IMR-90 (cell line): Measurements from ENCODE around the gene IQCK. TPM values are rescaled to one million over a fixed set of nuclear protein-coding genes. Genes with fewer than 3 reads are reported as not detected.

Experiments used
- ATAC-seq: fragments of 200-7000 bp; cut with Tn5 transposase; 2 replicates; pipeline ENCODE4 v1.9.1; 2020; ENCODE audit warnings: low read depth, mild to moderate bottlenecking, moderate library complexity
- BruUV-seq: library from RNA; stranded (reverse); fragments of 400-500 nt; replicated peaks from 2 replicates; lab custom pipeline; 2021; lab: Mats Ljungman, UMichigan
- CTCF ChIA-PET: fragments of 300-600 bp; formaldehyde crosslinking; extraction: SDS; loops from one replicate; lab custom pipeline; 2021; ENCODE audit warnings: antibody characterized with exemption; lab: Yijun Ruan, JAX
- POLR2A ChIA-PET: fragments of 300-600 bp; sonication (Branson Sonifier 250); formaldehyde crosslinking; loops from one replicate; lab custom pipeline; 2022; ENCODE audit warnings: antibody characterized with exemption; ENCODE audit not compliant: unreplicated experiment; lab: Charles Lee
- DNase-seq: peaks from one replicate; pipeline ENCODE4 v3.0.0; 2013
- H2AFZ ChIP-seq: replicated peaks from 2 replicates; pipeline ENCODE3; 2013; ENCODE audit warnings: low read length, mild to moderate bottlenecking; ENCODE audit not compliant: poor library complexity
- H2AK5ac ChIP-seq: 2 replicates; pipeline ENCODE4 v1.6.1; 2013; ENCODE audit warnings: low read depth, low read length, inconsistent platforms
- H2AK9ac ChIP-seq: replicated peaks from 2 replicates; pipeline ENCODE3; 2013; ENCODE audit warnings: mild to moderate bottlenecking, low read depth, low read length, moderate library complexity; ENCODE audit not compliant: poor library complexity
- H2BK120ac ChIP-seq: 2 replicates; pipeline ENCODE4 v1.6.1; 2013; ENCODE audit warnings: low read depth, low read length, inconsistent platforms
- H2BK15ac ChIP-seq: 3 replicates; pipeline ENCODE4 v1.6.1; 2013; ENCODE audit warnings: low read depth, low read length, inconsistent platforms
- H2BK20ac ChIP-seq: 2 replicates; pipeline ENCODE4 v1.6.1; 2013; ENCODE audit warnings: low read depth, mild to moderate bottlenecking, inconsistent platforms, low read length, moderate library complexity
- H2BK5ac ChIP-seq: 2 replicates; pipeline ENCODE4 v1.6.1; 2013; ENCODE audit warnings: mild to moderate bottlenecking, low read depth, low read length, inconsistent platforms; ENCODE audit not compliant: poor library complexity, severe bottlenecking
- H3K14ac ChIP-seq: replicated peaks from 2 replicates; pipeline ENCODE4 v1.6.1; 2013; ENCODE audit warnings: low read depth, low read length, inconsistent platforms
- H3K18ac ChIP-seq: 2 replicates; pipeline ENCODE4 v1.6.1; 2013; ENCODE audit warnings: low read depth, low read length, control low read depth
- H3K23ac ChIP-seq: 2 replicates; pipeline ENCODE4 v1.6.1; 2013; ENCODE audit warnings: low read depth, low read length, inconsistent platforms
- H3K27ac ChIP-seq: 2 replicates; pipeline ENCODE4 v1.5.1; 2013; ENCODE audit warnings: mild to moderate bottlenecking, control low read depth, low read length; ENCODE audit not compliant: insufficient read depth
- H3K27me3 ChIP-seq: 2 replicates; pipeline ENCODE4 v1.6.1; 2013; ENCODE audit warnings: low read length; ENCODE audit not compliant: control insufficient read depth, insufficient read depth
- H3K36me3 ChIP-seq: 2 replicates; pipeline ENCODE4 v1.6.1; 2013; ENCODE audit warnings: low read length, mixed read lengths; ENCODE audit not compliant: control insufficient read depth, insufficient read depth
- H3K4ac ChIP-seq: 2 replicates; pipeline ENCODE4 v1.6.1; 2013; ENCODE audit warnings: low read depth, low read length, inconsistent platforms
- H3K4me1 ChIP-seq: 2 replicates; pipeline ENCODE4 v1.6.1; 2013; ENCODE audit warnings: low read length, mixed read lengths; ENCODE audit not compliant: control insufficient read depth, insufficient read depth
- H3K4me2 ChIP-seq: 2 replicates; pipeline ENCODE4 v1.6.1; 2013; ENCODE audit warnings: low read depth, mild to moderate bottlenecking, control low read depth, low read length, moderate library complexity
- H3K4me3 ChIP-seq: 2 replicates; pipeline ENCODE4 v1.5.1; 2013; ENCODE audit warnings: low read depth, mild to moderate bottlenecking, control low read depth, low read length, moderate library complexity; ENCODE audit not compliant: insufficient read depth
- H3K56ac ChIP-seq: 2 replicates; pipeline ENCODE4 v1.6.1; 2013; ENCODE audit warnings: low read length, inconsistent platforms; ENCODE audit not compliant: insufficient read depth; ENCODE audit errors: extremely low read depth
- H3K79me1 ChIP-seq, 2 experiments: 2 replicates each; pipeline ENCODE4 v1.6.1; 2013; ENCODE audit warnings: low read length in 2 of 2, inconsistent platforms in 1 of 2, low read depth in 1 of 2
- H3K9ac ChIP-seq: 2 replicates; pipeline ENCODE4 v1.6.1; 2013; ENCODE audit warnings: low read depth, low read length, control low read depth
- H3K9me1 ChIP-seq: 2 replicates; pipeline ENCODE4 v1.6.1; 2013; ENCODE audit warnings: low read length, inconsistent platforms; ENCODE audit not compliant: insufficient read depth
- H3K9me3 ChIP-seq: 2 replicates; pipeline ENCODE4 v1.6.1; 2013; ENCODE audit warnings: low read length; ENCODE audit not compliant: control insufficient read depth, insufficient read depth
- H4K20me1 ChIP-seq: 2 replicates; pipeline ENCODE4 v1.6.1; 2013; ENCODE audit warnings: low read length, inconsistent platforms; ENCODE audit not compliant: insufficient read depth
- H4K5ac ChIP-seq: 2 replicates; pipeline ENCODE4 v1.6.1; 2013; ENCODE audit warnings: mild to moderate bottlenecking, low read depth, low read length, control low read depth
- H4K8ac ChIP-seq, 2 experiments: 2 replicates each; pipeline ENCODE4 v1.6.1; 2013; ENCODE audit warnings: low read depth in 2 of 2, low read length in 2 of 2, control low read depth in 1 of 2, inconsistent platforms in 1 of 2
- H4K91ac ChIP-seq: 2 replicates; pipeline ENCODE4 v1.6.1; 2013; ENCODE audit warnings: low read depth, low read length, inconsistent platforms; ENCODE audit not compliant: insufficient read depth
- BHLHE40 ChIP-seq: fragments of 150-350 bp; IDR thresholded peaks from 2 replicates; pipeline ENCODE4 v1.6.1; 2016; ENCODE audit warnings: mild to moderate bottlenecking, low read depth, low read length
- CEBPB ChIP-seq: IDR thresholded peaks from 2 replicates; pipeline ENCODE4 v1.6.1; 2012; ENCODE audit warnings: low read depth, low read length, improper control_type of control experiment
- CHD1 ChIP-seq: IDR thresholded peaks from 2 replicates; pipeline ENCODE4 v1.6.1; 2012; ENCODE audit warnings: low read depth, low read length, improper control_type of control experiment
- ELK1 ChIP-seq: fragments of 150-350 bp; IDR thresholded peaks from 2 replicates; pipeline ENCODE4 v1.6.1; 2016; ENCODE audit warnings: low read depth, mild to moderate bottlenecking, low read length, moderate library complexity, borderline replicate concordance
- FOS ChIP-seq: fragments of 150-350 bp; IDR thresholded peaks from 2 replicates; pipeline ENCODE4 v1.6.1; 2016; ENCODE audit warnings: low read depth, low read length
- MAFK ChIP-seq: IDR thresholded peaks from 2 replicates; pipeline ENCODE4 v1.6.1; 2012; ENCODE audit warnings: low read depth, low read length, improper control_type of control experiment
- MAZ ChIP-seq: IDR thresholded peaks from 2 replicates; pipeline ENCODE4 v1.6.1; 2012; ENCODE audit warnings: low read depth, mild to moderate bottlenecking, low read length, improper control_type of control experiment, moderate library complexity, borderline replicate concordance
- MXI1 ChIP-seq: IDR thresholded peaks from 2 replicates; pipeline ENCODE4 v1.6.1; 2012; ENCODE audit warnings: low read depth, mild to moderate bottlenecking, low read length, moderate library complexity, borderline replicate concordance
- NFE2L2 ChIP-seq: fragments of 150-350 bp; IDR thresholded peaks from 2 replicates; pipeline ENCODE4 v1.6.1; 2016; ENCODE audit warnings: low read depth, mild to moderate bottlenecking, low read length
- POLR2A ChIP-seq: IDR thresholded peaks from 2 replicates; pipeline ENCODE4 v1.6.1; 2012; ENCODE audit warnings: mild to moderate bottlenecking, low read depth, low read length
- RAD21 ChIP-seq: IDR thresholded peaks from 2 replicates; pipeline ENCODE4 v1.6.1; 2012; ENCODE audit warnings: low read length, improper control_type of control experiment
- RCOR1 ChIP-seq: IDR thresholded peaks from 2 replicates; pipeline ENCODE4 v1.6.1; 2012; ENCODE audit warnings: mild to moderate bottlenecking, low read length, improper control_type of control experiment; ENCODE audit not compliant: insufficient replicate concordance
- RFX5 ChIP-seq: IDR thresholded peaks from 2 replicates; pipeline ENCODE4 v1.8.0; 2012; ENCODE audit warnings: low read depth, mild to moderate bottlenecking, low read length, moderate library complexity
- SMC3 ChIP-seq: fragments of 150-350 bp; IDR thresholded peaks from 2 replicates; pipeline ENCODE4 v1.6.1; 2016; ENCODE audit warnings: low read depth, mild to moderate bottlenecking, antibody characterized with exemption, low read length, moderate library complexity
- WGBS, 2 experiments: methylation state at CpG; one replicate each; pipeline versions ENCODE4 v1.1.5 to v1.1.7; 2013; ENCODE audit warnings: missing lambda C conversion rate in 2 of 2; ENCODE audit not compliant: insufficient read length in 1 of 2; ENCODE audit errors: extremely low coverage in 2 of 2; 5-methylcytosine and 5-hydroxymethylcytosine counted together
- dilution Hi-C: fragments of 300-500 bp; cut with HindIII; formaldehyde crosslinking; loops from one replicate; pipeline ENCODE4 v1.14.3; 2018; ENCODE audit warnings: low sequenced_read_pairs; ENCODE audit not compliant: unreplicated experiment
- in situ Hi-C: fragments of 300-500 bp; cut with MboI; formaldehyde crosslinking; loops from 3 replicates; pipeline ENCODE4 v1.14.3; 2019; ENCODE audit warnings: low sequenced_read_pairs, inconsistent platforms, mixed read lengths
- intact Hi-C: fragments of 100-400 bp; cut with micrococcal nuclease; formaldehyde crosslinking; loops from 2 replicates; pipeline ENCODE4 v1.10.0; 2022
- polyA plus RNA-seq, 3 experiments: library from polyadenylated mRNA; depleted of rRNA; stranded (reverse); fragments of >200 nt; gene quantifications; 2 replicates each; pipeline ENCODE4 v1.2.3, GENCODE V29; 2012; ENCODE audit warnings: low replicate concordance in 1 of 3
- total RNA-seq: library from RNA; depleted of rRNA; stranded (reverse); fragments of >200 nt; gene quantifications from 2 replicates; pipeline ENCODE4 v1.2.3, GENCODE V29; 2012
- TF ChIP-seq, protein P1 (sequence below): conservative IDR thresholded peaks from 2 replicates; pipeline ENCODE4 v1.5.1; 2012; ENCODE audit warnings: mild to moderate bottlenecking, low read depth, low read length, improper control_type of control experiment
- TF ChIP-seq, protein P2 (sequence below): fragments of 150-350 bp; IDR thresholded peaks from 2 replicates; pipeline ENCODE4 v1.6.1; 2017; ENCODE audit warnings: mild to moderate bottlenecking, antibody characterized with exemption, low read length, low read depth

IQCK gene
- total and polyA plus RNA-seq, 2 of the 4 experiments (the other 2 are of a cell fraction), result 4.1 to 5.4 TPM

- Histone ChIP-seq H2AK5ac (no peak overlapping the region), H2BK15ac (no peak overlapping the region), H3K14ac (no peak overlapping the region), H3K4ac (no peak overlapping the region), H3K79me1 (no peaks in the 10 kb centered on the region), H3K27ac (no peak overlapping the region), H3K27me3 (no peaks in the 10 kb centered on the region; the same call in 1 of the 2 replicates), H3K9ac (no peak overlapping the region), H4K5ac (no peak overlapping the region), H3K9me3 (no peaks in the 10 kb centered on the region), H2BK5ac (no peak overlapping the region), H3K23ac (no peak overlapping the region), H3K4me2 (no peak overlapping the region), H4K8ac (no peak overlapping the region), H3K56ac (no peak overlapping the region), H4K91ac (no peak overlapping the region), H2BK120ac (no peak overlapping the region), H3K4me3 (no peak overlapping the region), H3K4me1 (no peaks in the 10 kb centered on the region), H3K18ac (no peak overlapping the region), H2BK20ac (no peak overlapping the region), H4K20me1 (no peaks in the 10 kb centered on the region), H2AK9ac (no peak overlapping the region), H3K36me3 (no peaks in the 10 kb centered on the region), H3K9me1 (no peaks in the 10 kb centered on the region), H2AFZ (no peak overlapping the region)
- ATAC-seq (no peak), DNase-seq (no peak)
- intact Hi-C loops, result loop anchor here (2.0 kb wide), 1 partner anchor 487 kb away; no protein-coding TSS in a partner anchor
- in situ Hi-C loops, result loop anchor here (25.0 kb wide), 1 partner anchor 786 kb away; the partner anchor contains the start of gene ITPRIPL2
- 80% methylated on average over 3 of the region's 5 CpGs; no CpG with 5 or more reads in 1 of the 2 experiments for WGBS, 2 experiments
- dilution Hi-C loops, result loop anchor here (25.0 kb wide), 1 partner anchor 286 kb away; no protein-coding TSS in a partner anchor
- no TSS peak for BruUV-seq
- no peak for TF ChIP-seq FOS
- no peak for TF ChIP-seq CEBPB
- no peak for TF ChIP-seq SMC3
- no peak for TF ChIP-seq BHLHE40
- TF ChIP-seq MXI1, result no peak
- no peak for TF ChIP-seq NFE2L2
- TF ChIP-seq RFX5, result no peak
- TF ChIP-seq POLR2A, result no peak
- no peak for TF ChIP-seq RAD21
- TF ChIP-seq, protein P1, sequence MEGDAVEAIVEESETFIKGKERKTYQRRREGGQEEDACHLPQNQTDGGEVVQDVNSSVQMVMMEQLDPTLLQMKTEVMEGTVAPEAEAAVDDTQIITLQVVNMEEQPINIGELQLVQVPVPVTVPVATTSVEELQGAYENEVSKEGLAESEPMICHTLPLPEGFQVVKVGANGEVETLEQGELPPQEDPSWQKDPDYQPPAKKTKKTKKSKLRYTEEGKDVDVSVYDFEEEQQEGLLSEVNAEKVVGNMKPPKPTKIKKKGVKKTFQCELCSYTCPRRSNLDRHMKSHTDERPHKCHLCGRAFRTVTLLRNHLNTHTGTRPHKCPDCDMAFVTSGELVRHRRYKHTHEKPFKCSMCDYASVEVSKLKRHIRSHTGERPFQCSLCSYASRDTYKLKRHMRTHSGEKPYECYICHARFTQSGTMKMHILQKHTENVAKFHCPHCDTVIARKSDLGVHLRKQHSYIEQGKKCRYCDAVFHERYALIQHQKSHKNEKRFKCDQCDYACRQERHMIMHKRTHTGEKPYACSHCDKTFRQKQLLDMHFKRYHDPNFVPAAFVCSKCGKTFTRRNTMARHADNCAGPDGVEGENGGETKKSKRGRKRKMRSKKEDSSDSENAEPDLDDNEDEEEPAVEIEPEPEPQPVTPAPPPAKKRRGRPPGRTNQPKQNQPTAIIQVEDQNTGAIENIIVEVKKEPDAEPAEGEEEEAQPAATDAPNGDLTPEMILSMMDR, result no peak
- no peak for TF ChIP-seq MAZ
- no peak for TF ChIP-seq RCOR1
- TF ChIP-seq, protein P2, sequence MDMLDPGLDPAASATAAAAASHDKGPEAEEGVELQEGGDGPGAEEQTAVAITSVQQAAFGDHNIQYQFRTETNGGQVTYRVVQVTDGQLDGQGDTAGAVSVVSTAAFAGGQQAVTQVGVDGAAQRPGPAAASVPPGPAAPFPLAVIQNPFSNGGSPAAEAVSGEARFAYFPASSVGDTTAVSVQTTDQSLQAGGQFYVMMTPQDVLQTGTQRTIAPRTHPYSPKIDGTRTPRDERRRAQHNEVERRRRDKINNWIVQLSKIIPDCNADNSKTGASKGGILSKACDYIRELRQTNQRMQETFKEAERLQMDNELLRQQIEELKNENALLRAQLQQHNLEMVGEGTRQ, result no peak
- no peak for TF ChIP-seq MAFK
- TF ChIP-seq CHD1, result no peak
- TF ChIP-seq ELK1, result no peak
- CTCF ChIA-PET, result interaction anchor here (1.5 to 3.5 kb wide), 2 partner anchors 9 to 487 kb away, joined by 6 to 11 read pairs; no protein-coding TSS in a partner anchor
- POLR2A ChIA-PET, result no interaction called here
Observed at GRCh38 chr16:19898166-19898565, 180.1 kb downstream of the IQCK start.
